HG03175 (cell line): ENCODE data around the gene KLF13.
A peak's percentile ranks its signal among the peaks of the same experiment; 100 is the strongest.

ENCODE experiments used
- ATAC-seq: cut with Tn5 transposase; IDR thresholded peaks from one replicate; pipeline ENCODE4 v1.9.1; 2021; ENCODE audit warnings: mild to moderate bottlenecking, moderate library complexity; ENCODE audit not compliant: unreplicated experiment

Gene KLF13

GRCh38 chr15:31330836-31331235, 4.2 kb downstream of the KLF13 start:
- ATAC-seq = no peak

GRCh38 chr15:31331389-31331788, 4.8 kb downstream of the KLF13 start:
- ATAC-seq = no peak

- ATAC-seq = no peak
Observed at GRCh38 chr15:31332020-31332680, 5.5 kb downstream of the KLF13 start.

GRCh38 chr15:31332681-31333071, 6.0 kb downstream of the KLF13 start:
- ATAC-seq = no peak

GRCh38 chr15:31333119-31333518, 6.5 kb downstream of the KLF13 start:
- no peak for ATAC-seq

GRCh38 chr15:31333820-31334219, 7.2 kb downstream of the KLF13 start:
- ATAC-seq = no peak

- no peak for ATAC-seq
Observed at GRCh38 chr15:31335989-31336592, 9.5 kb downstream of the KLF13 start.

- ATAC-seq = no peak
Observed at GRCh38 chr15:31336593-31337295, 10.1 kb downstream of the KLF13 start.

- no peak for ATAC-seq
Observed at GRCh38 chr15:31337352-31338031, 10.9 kb downstream of the KLF13 start.

GRCh38 chr15:31338318-31338878, 11.8 kb downstream of the KLF13 start:
- peak; percentile 71 for ATAC-seq

GRCh38 chr15:31338879-31339557, 12.4 kb downstream of the KLF13 start:
- peak; percentile 53 for ATAC-seq

- ATAC-seq = no peak
Observed at GRCh38 chr15:31339558-31339895, 12.9 kb downstream of the KLF13 start.

- no peak for ATAC-seq
Observed at GRCh38 chr15:31340047-31340446, 13.4 kb downstream of the KLF13 start.

- ATAC-seq = no peak
Observed at GRCh38 chr15:31340592-31340991, 14.0 kb downstream of the KLF13 start.

- no peak for ATAC-seq
Observed at GRCh38 chr15:31341071-31341470, 14.4 kb downstream of the KLF13 start.

GRCh38 chr15:31341496-31342195, 15.0 kb downstream of the KLF13 start:
- no peak for ATAC-seq

- no peak for ATAC-seq
Observed at GRCh38 chr15:31342381-31342780, 15.7 kb downstream of the KLF13 start.

GRCh38 chr15:31342781-31343626, 16.4 kb downstream of the KLF13 start:
- ATAC-seq = no peak

GRCh38 chr15:31343831-31344230, 17.2 kb downstream of the KLF13 start:
- no peak for ATAC-seq
